GM04503 (cell line): Measurements from ENCODE around the gene FCMR.

ENCODE experiments used
- DNase-seq: peaks from one replicate; pipeline ENCODE4 v3.0.0-alpha.2; 2012; ENCODE audit warnings: low read depth

Gene FCMR

DNA sequence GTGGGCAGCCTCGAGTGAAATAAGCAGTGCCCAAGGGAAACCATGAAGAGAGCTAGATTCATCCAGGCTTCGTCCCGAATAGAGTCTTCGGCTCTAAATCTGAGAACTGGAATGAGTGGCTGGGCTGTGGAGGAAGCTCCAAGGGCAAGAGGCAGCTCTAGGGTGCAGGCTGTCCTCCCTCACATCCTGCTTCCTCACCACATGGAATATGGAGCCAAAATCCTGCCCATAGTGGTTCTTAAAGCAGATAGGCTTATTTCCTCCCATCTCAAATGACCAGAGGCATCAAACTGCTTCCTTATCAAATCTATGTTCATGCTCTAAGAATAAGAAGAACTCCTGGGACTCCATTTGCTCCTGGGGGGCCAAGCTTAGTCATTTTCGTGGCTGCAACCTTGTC, 22.0 kb downstream of the FCMR start:
- no peak for DNase-seq

DNA sequence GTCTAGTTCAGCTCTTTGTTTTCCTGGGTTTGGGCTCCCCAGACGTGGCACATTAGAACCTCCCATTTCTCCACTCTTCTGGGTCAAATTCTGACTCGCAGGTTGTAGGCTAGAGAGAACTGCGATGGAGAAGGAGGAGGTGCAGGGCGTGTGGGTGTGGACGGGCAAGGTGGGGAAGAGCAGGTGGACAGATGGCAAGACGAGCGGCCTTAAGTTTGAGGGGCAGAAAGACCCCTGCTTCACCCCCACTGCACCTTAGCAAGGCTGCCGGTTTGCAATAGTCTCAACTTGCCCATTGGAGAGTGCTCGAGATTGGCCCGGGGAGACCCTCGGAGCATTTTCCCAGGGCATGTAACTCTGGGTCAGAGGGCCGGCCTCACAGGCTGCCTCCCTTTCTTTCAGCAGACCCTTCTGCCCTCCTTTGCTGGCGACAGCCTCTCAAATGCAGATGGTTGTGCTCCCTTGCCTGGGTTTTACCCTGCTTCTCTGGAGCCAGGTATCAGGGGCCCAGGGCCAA, 22.8 kb downstream of the FCMR start:
- no peak for DNase-seq

DNA sequence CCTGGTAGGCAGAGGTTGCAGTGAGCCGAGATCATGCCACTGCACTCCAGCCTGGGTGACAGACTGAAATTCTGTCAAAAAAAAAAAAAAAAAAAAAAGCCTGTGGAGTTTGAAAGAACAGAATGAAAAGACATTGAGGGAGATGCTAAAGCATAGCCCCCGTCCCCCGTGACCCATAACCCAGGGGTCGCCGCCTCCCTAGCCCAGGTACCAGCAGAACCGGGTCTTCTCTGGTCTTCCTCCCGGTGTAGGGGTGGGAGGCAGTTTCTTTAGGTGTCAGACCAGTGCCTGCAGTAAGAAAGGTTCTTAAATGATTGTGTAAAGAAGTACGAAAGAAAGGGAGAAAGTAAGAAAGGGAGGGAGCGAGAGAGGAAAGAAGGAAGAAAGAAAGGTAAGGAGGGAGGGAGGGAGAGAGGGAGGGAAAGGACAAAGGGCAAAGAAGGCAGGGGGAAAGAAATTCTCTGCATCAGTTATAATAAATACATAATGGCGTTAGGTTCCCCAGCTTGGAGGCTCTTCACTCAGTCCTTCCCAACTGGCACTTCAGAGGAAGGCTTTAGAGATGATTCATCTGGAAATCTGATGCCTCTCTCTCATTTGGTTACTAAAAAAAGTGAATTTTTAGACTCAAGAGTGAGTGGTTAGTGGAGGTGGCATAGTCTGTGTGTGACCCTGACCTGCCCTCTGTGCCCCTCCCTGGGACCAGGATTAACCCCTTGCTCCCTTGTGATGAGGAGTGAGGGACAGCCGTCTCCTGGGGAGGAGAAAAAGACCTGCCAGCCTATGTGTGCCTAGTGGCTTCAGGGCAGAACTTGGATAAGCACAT, 23.4 kb downstream of the FCMR start:
- peak; percentile 50 for DNase-seq

DNA sequence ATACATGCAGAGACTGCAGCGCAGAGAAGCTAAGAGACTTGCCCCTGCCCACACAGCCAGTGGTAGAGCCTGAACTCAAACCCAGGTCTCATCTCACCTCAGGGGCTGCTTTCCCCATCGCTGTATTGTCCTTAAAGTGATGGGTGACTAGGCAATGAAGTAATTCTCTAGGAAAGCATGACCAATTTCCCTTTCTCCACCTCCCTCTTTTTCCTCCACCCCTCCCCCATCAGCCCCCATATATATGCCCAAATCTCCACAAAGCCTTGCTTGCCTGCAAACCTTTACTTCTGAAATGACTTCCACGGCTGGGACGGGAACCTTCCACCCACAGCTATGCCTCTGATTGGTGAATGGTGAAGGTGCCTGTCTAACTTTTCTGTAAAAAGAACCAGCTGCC, 24.6 kb downstream of the FCMR start, which contains the start of gene IL24:
Gene IL24 (plus strand): TSS at position 269 of the 400 bp plus-strand sequence. CDS start 390 bp downstream, outside the sequence.
- no peak for DNase-seq

DNA sequence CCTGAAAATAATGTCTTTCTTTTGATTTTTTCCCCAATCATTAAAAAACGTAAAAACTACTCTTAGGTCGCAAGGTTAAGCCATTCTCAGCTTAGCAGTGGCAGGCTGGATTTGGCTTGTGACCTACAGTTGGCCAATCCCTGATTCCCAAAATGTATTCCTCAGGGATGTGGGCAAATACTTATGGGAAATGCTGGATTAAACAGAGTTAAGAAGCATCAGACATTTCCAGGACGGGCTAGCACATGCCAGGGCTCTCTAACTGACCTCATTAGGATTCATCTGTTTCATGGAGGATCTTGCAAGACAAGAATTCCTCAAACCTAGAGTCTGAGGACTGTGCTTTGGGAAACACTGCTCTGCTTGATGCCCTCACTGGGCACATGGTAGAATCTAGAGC, 25.5 kb downstream of the FCMR start:
- DNase-seq = no peak

DNA sequence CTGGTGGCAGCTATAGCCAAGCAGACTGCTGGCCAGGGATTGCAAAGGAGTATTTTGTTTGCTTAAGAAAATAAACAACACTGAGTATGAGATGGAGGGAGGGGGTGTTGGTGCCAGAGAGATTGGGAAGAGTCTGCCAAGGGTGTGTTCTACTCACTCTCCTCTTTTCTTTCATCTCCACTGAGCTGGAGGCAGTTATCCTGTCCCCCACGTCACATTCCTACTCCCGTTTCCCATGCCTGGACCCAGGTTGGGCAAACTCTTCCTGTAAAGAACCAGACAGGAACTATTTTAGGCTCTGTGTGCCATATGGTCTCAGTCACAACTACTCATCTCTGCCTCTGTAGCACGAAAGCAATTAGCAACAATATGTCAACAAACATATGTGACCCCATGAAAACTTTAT, 25.9 kb downstream of the FCMR start:
- DNase-seq = peak; percentile 94

DNA sequence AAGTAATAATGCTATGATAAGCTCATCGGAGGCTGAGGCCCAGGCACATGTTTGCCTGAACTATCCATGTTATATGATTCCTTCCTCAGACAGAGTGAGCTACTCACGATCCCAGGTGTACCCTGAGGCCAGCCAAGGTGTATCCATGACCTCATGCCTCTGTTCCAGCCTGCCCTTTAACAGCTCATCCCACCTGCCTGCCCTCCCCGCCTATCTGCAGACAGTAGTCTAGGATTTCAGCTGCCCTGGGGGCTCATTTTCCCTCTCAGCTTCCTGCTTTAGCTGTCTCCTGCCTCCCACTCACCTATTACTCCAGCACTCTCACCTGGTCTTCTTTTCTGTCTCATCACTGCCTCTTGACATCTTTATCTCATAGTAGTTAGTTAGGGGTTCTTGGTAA, 26.4 kb downstream of the FCMR start:
- no peak for DNase-seq

DNA sequence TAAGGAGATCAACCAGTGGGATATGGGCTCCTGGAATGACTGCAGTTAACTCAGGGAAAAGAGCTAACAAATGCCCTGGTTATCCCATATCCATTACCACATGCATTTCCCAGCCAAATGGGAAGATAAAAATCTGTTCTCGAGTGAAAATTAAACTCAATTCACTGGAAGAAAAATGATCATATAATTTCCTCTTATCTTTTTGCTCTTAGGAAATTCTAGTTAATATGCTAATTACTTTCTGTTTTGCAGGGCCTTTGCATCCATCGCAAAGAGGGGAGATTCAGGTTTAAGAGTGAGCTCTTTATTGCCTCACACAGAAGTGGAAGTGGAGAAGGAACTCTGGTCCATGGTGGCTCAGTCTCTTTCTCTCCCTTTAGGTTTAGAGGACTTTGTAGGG, 28.4 kb downstream of the FCMR start:
- no peak for DNase-seq

DNA sequence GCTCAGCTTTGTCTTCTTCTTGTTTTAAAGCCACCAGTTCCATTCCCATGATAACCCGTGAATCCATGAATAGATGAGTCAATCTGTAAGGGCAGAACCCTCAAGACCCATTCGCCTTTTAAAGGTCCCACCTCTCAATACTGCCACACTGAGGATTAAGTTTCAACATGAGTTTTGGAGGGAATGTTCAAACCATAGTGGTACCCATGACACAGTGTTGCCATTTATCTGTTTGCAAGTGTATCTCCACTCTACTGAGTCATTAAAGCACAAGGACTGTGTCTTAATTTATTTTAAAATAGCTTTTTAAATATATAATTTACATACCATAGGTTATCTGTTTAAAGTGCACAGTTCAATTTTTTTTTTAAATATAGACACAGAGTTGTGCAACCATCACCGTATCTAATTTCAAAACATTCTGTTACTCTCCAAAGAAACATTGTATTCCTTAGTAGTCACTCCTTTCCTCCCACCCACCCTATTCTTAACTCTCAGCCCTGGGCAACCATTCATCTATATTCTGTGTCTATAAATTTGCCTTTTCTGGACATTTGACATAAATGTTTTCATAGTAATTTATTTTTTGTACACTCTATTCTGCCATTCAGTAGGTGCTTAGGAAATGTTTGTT, 29.3 kb downstream of the FCMR start:
- DNase-seq = no peak

DNA sequence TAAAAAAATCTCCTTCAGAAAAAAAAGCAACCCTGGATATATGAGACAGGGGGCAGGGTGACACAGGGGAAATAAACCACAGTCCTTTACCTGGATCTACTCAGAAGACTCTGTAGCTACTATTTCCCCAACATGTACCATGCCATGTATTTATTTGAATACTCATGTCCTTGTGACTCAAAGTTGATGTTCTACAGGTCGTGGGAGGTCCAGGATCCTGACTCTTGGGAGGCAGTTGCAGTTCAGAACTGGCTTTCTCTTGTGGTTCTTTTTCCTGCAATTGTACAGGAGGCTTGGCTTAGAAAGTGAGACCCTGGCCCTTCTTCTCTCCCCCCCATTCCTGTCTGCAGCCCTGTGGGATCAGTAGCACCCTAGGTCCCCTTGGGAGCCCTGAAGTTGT, 30.3 kb downstream of the FCMR start:
- no peak for DNase-seq

DNA sequence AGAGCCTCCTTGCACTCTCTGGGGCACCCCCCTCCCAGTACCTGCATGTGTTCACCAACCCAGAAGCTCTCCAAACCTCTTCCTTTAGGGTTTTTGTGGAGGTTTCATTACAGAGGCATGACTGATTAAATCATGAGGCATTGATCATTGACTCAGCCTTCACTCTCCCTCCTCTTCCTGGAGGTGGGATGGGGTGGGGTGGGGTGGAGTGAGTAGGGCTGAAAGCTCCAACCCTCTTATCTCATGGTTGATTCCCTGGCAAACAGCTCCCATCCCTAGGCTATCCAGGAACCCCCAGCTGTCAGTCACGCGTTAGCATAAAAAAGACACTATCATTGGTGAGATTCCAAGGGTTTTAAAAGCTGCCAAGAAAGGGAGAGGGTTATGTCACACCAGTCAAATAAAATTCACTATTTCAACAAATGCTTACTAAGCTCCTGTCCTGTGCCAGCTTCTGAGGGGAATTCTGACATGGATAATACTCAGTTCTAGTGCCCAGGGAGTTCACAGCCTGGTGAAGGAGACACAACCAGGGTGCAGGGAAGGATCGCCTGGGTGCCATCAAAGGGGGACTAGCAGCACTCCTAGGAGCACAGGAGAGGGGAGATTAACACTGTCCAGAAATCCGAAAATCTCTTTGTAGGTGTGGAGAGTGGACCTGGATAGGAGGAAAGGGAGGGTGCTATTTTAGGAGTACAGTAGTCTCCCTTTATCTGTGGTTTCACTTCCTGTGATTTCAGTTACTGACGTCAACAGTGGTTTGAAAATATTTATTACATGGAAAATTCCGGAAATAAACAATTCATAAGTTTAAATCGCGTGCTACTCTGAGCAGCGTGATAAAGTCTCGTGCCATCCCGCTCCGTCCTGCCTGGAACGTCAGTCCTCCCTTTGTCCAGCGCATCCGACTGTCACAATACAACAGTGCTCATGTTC, 31.3 kb downstream of the FCMR start:
- DNase-seq = peak; percentile 92

DNA sequence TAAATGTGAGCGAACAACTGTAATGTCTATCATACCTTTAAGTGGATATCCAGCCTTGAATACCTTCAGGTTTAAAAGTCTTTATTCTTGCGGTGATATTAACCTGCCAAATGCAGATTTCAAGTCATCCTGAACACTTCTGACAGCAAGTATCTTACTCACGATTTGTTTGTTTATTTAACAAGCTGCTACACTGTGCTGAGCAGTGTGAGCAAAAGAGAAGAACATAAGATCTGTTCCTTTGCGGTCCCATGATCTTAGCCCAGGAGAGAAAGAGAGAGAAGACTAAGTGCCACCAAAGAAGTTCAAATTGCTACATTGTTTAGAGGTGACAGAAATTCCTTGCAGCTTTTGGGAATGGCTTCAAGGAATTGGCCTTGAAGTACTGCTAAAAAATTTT, 34.0 kb downstream of the FCMR start:
- no peak for DNase-seq

DNA sequence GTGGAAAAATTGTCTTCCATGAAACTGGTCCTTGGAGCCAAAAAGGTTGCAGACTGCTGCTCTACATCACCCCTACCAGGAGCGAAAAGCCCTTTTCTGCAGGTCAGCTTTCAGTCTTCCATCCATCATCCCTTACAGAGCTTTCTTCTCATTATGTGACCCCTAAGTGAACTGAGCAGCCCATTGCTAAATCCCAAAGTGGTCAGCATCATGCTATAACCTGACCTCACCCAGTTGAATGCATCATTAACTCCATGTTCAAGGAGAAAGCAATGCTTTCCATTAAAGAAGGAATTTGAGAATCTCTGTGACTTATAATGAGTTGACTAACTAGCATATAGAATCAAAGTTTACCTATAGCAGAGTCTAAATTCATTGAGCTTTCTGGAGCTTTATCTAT, 34.9 kb downstream of the FCMR start:
- no peak for DNase-seq

DNA sequence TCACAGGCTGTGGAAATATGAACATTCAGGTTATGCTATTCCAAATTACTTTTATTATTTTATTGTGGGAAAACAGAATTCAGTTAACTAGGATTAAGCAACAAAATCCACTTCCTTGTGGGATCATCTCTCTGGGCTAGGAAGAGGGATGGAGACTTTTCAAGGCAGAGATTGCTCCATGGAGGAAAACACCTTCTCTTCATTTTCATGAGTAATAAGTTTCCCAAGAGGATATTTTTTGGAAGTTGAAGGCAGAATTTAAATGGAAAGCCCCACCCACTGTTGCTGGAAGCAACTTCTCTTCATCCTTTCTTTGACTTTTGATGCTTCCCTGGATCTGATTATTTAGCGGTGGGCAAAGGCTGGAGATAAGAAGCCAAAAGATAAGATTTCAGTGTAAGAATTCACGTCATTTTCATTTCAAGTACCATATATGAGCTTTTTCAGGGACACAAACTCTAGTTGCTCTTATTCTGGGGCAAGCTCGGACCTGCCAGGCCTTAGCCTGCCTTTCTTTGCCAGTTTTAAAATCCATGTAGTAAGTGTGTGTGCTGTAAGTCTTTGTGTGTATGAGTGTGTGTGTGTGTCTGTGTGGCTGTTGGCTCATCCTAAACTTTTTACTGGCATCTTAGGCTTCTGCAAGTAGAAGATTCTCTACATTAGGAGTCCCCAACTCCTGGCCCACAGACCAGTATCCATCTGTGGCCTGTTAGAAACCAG, 36.2 kb downstream of the FCMR start:
- DNase-seq = no peak

DNA sequence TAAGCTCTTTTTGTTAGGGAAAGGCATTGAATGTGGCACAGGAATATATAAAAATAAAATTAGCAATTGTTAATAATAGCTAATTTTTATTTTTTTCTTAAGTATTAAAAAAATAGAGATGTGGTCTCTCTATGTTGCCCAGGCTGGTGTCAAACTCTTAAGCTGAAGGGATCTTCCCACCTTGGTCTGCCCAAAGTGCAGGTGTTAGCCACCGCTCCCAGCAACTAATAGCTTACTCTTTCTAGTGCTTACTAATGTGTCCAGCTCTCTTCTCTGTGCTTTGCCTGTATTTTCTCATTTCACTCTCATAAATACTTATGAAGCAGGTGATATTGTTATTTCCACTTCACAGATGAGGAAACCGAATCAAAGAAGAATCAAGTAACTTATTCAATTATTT, 37.9 kb downstream of the FCMR start:
- DNase-seq = no peak

DNA sequence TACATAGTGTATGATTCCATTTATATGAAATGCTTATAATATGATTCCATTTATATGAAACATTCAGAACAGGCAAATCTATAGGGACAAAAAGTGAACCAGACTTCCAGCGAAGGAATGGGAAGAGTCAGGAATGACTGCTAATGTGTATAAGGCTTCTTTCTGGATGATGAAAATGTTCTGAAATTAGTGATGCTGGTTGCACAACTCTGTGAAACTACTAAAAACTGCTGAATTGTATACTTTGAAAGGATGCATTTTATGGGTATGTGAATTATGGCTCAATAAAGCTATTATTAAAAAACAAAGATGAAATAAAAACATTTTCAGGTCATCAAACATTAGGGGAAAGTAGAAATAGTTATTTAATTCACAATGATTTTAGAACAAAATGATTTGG, 38.6 kb downstream of the FCMR start:
- no peak for DNase-seq

DNA sequence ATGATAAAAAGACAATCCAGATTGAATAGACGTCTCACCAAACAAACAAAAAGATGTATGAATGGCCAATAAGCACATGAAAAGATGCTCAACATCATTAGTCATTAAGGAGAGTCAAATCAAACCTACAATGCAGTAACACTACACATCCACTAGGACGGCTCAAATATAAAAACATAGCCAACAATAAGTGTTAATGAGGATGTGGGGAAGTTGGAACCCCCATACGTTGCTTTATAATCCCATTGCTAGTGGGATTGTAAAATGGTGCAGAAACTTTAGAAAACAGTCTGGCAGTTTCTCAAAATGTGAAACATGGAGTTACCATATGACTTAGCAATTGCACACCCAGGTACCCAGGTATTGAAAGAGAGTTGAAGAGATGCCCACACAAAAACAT, 39.2 kb downstream of the FCMR start:
- DNase-seq = no peak

DNA sequence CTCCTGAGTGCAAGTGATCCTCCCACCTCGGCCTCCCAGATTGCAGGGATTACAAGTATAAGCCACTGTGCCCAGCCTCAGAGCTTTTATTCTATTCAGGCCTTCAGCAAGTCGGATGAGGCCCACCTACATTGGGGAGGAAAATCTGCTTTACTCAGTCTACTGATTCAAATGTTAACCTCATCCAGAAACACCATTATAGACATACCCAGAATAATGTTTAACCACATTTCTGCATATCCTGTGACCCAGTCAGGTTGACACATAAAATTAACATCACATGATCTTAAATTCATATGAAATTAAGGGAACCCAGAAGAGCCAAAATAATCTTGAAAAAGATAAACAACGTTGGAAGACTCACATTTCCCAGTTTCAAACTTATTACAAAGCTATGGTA, 41.4 kb downstream of the FCMR start:
- no peak for DNase-seq

DNA sequence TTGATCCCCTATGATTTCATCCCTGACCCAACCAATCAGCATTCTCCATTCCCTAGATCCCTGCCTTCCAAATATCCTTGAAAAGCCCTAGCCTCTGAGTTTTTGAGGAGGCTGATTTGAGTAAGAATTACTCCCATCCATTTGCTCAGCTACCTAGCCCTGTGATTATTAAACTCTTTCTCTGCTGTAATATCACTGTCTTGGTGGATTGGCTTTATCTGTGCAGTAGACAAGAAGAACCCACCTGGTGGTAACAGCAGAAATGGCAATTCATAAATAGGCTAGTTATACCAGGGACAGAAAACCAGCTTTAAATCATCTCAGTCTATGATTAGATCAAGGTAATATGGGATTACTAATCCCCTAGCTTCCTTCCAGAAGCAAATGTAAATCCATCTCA, 43.3 kb downstream of the FCMR start:
- no peak for DNase-seq

DNA sequence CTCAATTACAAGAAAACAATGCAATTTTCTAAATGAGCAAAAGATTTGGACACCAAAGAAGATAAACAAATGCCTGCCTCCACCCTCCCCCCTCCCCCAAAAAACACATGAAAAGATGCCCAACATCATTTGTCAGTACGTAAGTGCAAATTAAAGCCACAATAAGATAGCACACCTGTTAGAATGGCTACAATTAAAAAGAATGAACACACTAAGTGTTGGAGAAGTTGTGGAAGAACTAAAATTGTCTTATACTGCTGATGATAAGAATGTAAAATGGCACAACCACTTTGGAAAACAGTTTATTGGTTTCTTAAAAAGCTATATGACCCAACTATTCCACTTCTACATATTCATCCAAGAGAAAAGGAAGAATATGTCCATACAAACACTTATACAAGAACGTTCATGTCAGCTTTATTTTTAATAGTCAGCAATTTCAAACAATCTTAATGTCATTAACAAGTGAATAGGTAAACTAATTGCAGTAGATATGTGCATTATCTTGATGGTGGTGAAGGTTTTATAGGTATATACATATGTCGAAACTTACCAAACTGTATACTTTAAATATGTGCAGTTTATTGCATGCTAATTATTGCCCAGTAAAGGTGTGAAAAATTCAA, 45.9 kb downstream of the FCMR start:
- DNase-seq = no peak

DNA sequence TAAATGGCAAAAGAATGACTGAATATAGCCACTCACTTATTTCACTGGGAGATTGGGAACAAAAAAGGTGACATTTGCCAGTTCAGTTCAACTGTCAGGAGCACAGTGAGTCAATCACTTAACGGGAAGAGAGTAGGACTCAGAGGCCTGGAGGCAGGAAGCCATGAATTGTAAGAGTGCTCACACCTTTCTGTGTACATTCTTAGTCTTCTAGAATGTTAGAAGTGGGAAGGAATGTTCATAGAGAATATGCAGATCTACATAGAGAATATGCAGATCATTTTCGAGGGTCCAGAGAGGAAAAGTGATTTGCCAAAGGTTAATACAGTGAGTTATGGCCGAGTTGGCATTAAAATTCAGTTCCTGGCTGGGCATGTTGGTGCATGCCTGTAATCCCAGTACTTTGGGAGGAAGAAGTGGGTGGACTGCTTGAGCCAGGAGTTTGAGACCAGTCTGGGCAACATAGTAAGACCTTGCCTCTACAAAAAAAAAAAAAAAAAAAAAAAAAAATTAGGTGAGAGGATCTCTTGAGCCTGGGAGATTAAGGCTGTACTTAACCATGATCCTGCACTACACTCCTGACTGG, 48.0 kb downstream of the FCMR start:
- DNase-seq = no peak
